ENCODE measurements around the gene UPF3A. TPM values are rescaled to one million over a fixed set of nuclear protein-coding genes. Genes with fewer than 3 reads are reported as not detected.

UPF3A gene
- total and polyA plus RNA-seq, 2 experiments from 2014 or later: 45.0 to 174 TPM

DNA sequence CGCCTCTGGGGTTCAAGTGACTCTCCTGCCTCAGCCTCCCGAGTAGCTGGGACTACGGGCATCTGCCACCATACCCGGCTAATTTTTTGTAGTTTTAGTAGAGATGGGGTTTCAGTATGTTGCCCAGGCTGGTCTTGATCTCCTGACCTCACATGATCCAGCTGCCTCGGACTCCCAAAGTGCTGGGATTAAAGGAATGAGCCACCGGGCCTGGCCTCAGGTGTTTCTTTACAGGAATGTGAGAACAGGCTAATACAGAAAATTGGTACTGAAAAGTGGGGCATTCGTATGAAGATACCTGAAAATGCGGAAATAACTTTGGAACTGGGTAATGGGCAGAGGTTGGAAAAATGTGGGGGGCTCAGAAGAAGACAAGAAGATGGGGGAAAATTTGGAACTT is 49.5 kb upstream of the UPF3A start (continued):
- TF ChIP-seq, protein P1, sequence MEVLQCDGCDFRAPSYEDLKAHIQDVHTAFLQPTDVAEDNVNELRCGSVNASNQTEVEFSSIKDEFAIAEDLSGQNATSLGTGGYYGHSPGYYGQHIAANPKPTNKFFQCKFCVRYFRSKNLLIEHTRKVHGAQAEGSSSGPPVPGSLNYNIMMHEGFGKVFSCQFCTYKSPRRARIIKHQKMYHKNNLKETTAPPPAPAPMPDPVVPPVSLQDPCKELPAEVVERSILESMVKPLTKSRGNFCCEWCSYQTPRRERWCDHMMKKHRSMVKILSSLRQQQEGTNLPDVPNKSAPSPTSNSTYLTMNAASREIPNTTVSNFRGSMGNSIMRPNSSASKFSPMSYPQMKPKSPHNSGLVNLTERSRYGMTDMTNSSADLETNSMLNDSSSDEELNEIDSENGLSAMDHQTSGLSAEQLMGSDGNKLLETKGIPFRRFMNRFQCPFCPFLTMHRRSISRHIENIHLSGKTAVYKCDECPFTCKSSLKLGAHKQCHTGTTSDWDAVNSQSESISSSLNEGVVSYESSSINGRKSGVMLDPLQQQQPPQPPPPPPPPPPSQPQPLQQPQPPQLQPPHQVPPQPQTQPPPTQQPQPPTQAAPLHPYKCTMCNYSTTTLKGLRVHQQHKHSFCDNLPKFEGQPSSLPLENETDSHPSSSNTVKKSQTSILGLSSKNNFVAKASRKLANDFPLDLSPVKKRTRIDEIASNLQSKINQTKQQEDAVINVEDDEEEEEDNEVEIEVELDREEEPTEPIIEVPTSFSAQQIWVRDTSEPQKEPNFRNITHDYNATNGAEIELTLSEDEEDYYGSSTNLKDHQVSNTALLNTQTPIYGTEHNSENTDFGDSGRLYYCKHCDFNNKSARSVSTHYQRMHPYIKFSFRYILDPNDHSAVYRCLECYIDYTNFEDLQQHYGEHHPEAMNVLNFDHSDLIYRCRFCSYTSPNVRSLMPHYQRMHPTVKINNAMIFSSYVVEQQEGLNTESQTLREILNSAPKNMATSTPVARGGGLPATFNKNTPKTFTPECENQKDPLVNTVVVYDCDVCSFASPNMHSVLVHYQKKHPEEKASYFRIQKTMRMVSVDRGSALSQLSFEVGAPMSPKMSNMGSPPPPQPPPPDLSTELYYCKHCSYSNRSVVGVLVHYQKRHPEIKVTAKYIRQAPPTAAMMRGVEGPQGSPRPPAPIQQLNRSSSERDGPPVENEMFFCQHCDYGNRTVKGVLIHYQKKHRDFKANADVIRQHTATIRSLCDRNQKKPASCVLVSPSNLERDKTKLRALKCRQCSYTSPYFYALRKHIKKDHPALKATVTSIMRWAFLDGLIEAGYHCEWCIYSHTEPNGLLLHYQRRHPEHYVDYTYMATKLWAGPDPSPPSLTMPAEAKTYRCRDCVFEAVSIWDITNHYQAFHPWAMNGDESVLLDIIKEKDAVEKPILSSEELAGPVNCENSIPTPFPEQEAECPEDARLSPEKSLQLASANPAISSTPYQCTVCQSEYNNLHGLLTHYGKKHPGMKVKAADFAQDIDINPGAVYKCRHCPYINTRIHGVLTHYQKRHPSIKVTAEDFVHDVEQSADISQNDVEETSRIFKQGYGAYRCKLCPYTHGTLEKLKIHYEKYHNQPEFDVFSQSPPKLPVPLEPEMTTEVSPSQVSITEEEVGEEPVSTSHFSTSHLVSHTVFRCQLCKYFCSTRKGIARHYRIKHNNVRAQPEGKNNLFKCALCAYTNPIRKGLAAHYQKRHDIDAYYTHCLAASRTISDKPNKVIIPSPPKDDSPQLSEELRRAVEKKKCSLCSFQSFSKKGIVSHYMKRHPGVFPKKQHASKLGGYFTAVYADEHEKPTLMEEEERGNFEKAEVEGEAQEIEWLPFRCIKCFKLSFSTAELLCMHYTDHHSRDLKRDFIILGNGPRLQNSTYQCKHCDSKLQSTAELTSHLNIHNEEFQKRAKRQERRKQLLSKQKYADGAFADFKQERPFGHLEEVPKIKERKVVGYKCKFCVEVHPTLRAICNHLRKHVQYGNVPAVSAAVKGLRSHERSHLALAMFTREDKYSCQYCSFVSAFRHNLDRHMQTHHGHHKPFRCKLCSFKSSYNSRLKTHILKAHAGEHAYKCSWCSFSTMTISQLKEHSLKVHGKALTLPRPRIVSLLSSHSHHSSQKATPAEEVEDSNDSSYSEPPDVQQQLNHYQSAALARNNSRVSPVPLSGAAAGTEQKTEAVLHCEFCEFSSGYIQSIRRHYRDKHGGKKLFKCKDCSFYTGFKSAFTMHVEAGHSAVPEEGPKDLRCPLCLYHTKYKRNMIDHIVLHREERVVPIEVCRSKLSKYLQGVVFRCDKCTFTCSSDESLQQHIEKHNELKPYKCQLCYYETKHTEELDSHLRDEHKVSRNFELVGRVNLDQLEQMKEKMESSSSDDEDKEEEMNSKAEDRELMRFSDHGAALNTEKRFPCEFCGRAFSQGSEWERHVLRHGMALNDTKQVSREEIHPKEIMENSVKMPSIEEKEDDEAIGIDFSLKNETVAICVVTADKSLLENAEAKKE (CRISPR knock-in tag; IDR thresholded peaks at IDR 0.05): no peak
- no peak for TF ChIP-seq STAT1 (IDR thresholded peaks at IDR 0.05; ENCODE audit: unreplicated experiment)
- no peak for TF ChIP-seq NANOG (IDR thresholded peaks at IDR 0.05; ENCODE audit: borderline replicate concordance)
- TF ChIP-seq ETS1 (IDR thresholded peaks at IDR 0.05): no peak

- no peaks in the 10 kb centered on the region for H3K9me2 ChIP-seq (ENCODE audit: insufficient read depth)
- Mint-ChIP-seq H3K9me3 (peaks cover 4% of the 10 kb centered on the region), H3K36me3 (ENCODE audit: low read depth) (peaks cover 36% of the 10 kb centered on the region), H3K27me3 (ENCODE audit: insufficient read depth, low read depth, poor library complexity) (peaks cover 11% of the 10 kb centered on the region), H3K27ac (no peak overlapping the region), H3K4me1 (peaks cover 51% of the 10 kb centered on the region), H3K4me3 (peak overlapping the region; percentile 93)
- no peak overlapping the region for H3K27ac ChIP-seq (ENCODE audit: low read depth)
- H3K4me2 ChIP-seq: 0 out of 2 replicates have a peak overlapping the region, but pooled peaks have one; percentile 3
- DNase-seq (ENCODE audit: low spot score) (peak; percentile 21), ATAC-seq (no peak)
- H3K36me3 ChIP-seq (ENCODE audit: insufficient read depth): peaks cover 20% of the 10 kb centered on the region
- H3F3A ChIP-seq (replicated peaks; ENCODE audit: low read depth): no peaks in the 10 kb centered on the region; the same call in 1 of the 2 replicates
- no peaks in the 10 kb centered on the region for H3K27me3 ChIP-seq (ENCODE audit: insufficient read depth)
- peak overlapping the region; percentile 60; the same call in 1 of the 2 replicates for H3K4me3 ChIP-seq
- peaks cover 31% of the 10 kb centered on the region for H3K79me2 ChIP-seq (replicated peaks; ENCODE audit: insufficient read depth)
- H4K20me1 ChIP-seq (replicated peaks; ENCODE audit: insufficient read depth): peaks cover 9% of the 10 kb centered on the region
- no peak for TF ChIP-seq JUNB (IDR thresholded peaks at IDR 0.05; ENCODE audit: unreplicated experiment)
- H2AFZ ChIP-seq: no peak overlapping the region
- peaks cover 28% of the 10 kb centered on the region for H3K4me1 ChIP-seq (ENCODE audit: insufficient read depth)
Observed at GRCh38 chr13:114234266-114234644, 47.1 kb upstream of the UPF3A start.
